Adrenal gland (tissue), 5 donors: ENCODE data around the gene SEMA3F.

Source experiments
- POLR2A ChIP-seq, 2 donors: fragments of 450-650 bp; IDR thresholded peaks; one replicate each; pipeline ENCODE4 v1.6.1; 2017; ENCODE audit warnings: antibody characterized with exemption in 2 of 2, mild to moderate bottlenecking in 2 of 2, moderate library complexity in 1 of 2
- TF ChIP-seq, protein P1 (sequence below), 6 experiments: fragments of 450-650 bp in 4 of 6; fragments of 200-600 bp in 2 of 6; sonication (generic) in 1 of 6; IDR thresholded peaks; 1 replicate in 5 of 6; 2 replicates in 1 of 6; pipeline versions ENCODE4 v1.5.1 to v1.8.0; 2016 to 2021; ENCODE audit warnings: antibody characterized with exemption in 6 of 6, mild to moderate bottlenecking in 2 of 6, moderate library complexity in 1 of 6
- donor health status: DM: no; HTN: no; CAD: no.

DNA sequence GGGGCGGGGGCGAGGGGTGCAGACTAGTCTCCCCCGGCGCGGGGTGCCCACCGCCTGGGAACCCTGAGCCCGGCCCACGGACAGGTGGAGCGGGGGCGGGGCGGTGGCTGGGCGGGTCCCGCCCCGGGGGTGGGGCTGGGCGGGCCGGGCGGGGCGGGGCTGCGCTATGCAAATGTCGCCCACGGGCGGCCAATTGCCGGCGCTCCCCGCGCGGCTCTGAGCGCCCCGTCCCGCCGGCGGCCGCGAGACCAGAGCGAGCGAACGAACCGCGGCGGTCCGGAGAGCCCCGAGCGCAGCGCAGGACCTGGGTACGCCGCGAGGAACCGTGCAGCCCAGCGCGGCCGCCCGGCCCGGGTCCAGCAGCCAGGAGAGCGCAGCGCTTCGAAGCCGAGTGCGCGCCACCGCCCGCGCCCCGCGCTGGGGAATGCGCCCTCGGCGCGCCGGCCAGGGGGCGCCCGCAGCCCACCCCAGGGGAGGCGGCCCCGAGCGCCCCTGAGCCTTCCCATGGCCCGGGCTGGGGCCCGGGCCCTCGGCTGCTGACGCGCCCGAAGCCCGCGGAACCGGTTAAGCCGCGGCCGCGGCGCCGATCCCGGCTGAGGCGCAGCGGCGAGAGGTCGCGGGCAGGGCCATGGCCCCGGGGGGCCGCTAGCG is at the start of gene SEMA3F:
- peak in 1 of 2 donors; percentile 61 for TF ChIP-seq POLR2A (IDR thresholded peaks at IDR 0.05)
- TF ChIP-seq, protein P1, sequence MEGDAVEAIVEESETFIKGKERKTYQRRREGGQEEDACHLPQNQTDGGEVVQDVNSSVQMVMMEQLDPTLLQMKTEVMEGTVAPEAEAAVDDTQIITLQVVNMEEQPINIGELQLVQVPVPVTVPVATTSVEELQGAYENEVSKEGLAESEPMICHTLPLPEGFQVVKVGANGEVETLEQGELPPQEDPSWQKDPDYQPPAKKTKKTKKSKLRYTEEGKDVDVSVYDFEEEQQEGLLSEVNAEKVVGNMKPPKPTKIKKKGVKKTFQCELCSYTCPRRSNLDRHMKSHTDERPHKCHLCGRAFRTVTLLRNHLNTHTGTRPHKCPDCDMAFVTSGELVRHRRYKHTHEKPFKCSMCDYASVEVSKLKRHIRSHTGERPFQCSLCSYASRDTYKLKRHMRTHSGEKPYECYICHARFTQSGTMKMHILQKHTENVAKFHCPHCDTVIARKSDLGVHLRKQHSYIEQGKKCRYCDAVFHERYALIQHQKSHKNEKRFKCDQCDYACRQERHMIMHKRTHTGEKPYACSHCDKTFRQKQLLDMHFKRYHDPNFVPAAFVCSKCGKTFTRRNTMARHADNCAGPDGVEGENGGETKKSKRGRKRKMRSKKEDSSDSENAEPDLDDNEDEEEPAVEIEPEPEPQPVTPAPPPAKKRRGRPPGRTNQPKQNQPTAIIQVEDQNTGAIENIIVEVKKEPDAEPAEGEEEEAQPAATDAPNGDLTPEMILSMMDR (IDR thresholded peaks at IDR 0.05), result no peak
